H9 (cell line): ENCODE results near the gene MYH7. TPM values are rescaled to one million over a fixed set of nuclear protein-coding genes. Genes with fewer than 3 reads are reported as not detected.

ENCODE experiments used
- DNase-seq: peaks from one replicate; pipeline ENCODE4 v3.0.0-alpha.2; 2017
- H2AFZ ChIP-seq: one replicate; pipeline ENCODE4 v1.6.1; 2013; ENCODE audit warnings: mild to moderate bottlenecking, low read length, control low read depth, moderate library complexity
- H2AK5ac ChIP-seq: 2 replicates; pipeline ENCODE4 v1.6.1; 2013; ENCODE audit warnings: low read length, control low read depth, mixed read lengths; ENCODE audit not compliant: insufficient read length
- H2BK120ac ChIP-seq: one replicate; pipeline ENCODE4 v1.6.1; 2013; ENCODE audit warnings: low read depth, mild to moderate bottlenecking, low read length, control low read depth, inconsistent platforms; ENCODE audit not compliant: poor library complexity, severe bottlenecking
- H2BK12ac ChIP-seq: 2 replicates; pipeline ENCODE4 v1.6.1; 2013; ENCODE audit warnings: low read length, control low read depth, mixed read lengths, low read depth; ENCODE audit not compliant: insufficient read length
- H2BK15ac ChIP-seq: 2 replicates; pipeline ENCODE4 v1.6.1; 2013; ENCODE audit warnings: low read depth, low read length, control low read depth
- H2BK20ac ChIP-seq: one replicate; pipeline ENCODE4 v1.6.1; 2013; ENCODE audit warnings: low read depth, mild to moderate bottlenecking, low read length, control low read depth, inconsistent platforms; ENCODE audit not compliant: poor library complexity, severe bottlenecking
- H2BK5ac ChIP-seq: 2 replicates; pipeline ENCODE4 v1.6.1; 2013; ENCODE audit warnings: low read length, control low read depth, mixed read lengths; ENCODE audit not compliant: insufficient read length
- H3K14ac ChIP-seq: 2 replicates; pipeline ENCODE4 v1.6.1; 2013; ENCODE audit warnings: low read length, control low read depth; ENCODE audit not compliant: insufficient read depth
- H3K18ac ChIP-seq: 2 replicates; pipeline ENCODE4 v1.6.1; 2013; ENCODE audit warnings: low read depth, mild to moderate bottlenecking, mixed read lengths, low read length, control low read depth; ENCODE audit not compliant: insufficient read length
- H3K23ac ChIP-seq: 2 replicates; pipeline ENCODE4 v1.6.1; 2013; ENCODE audit warnings: low read length, control low read depth, mixed read lengths, low read depth; ENCODE audit not compliant: insufficient read length
- H3K23me2 ChIP-seq: 2 replicates; pipeline ENCODE4 v1.6.1; 2013; ENCODE audit warnings: low read depth, mild to moderate bottlenecking, mixed read lengths, low read length, control low read depth; ENCODE audit not compliant: insufficient read length, poor library complexity, severe bottlenecking
- H3K27ac ChIP-seq: 2 replicates; pipeline ENCODE4 v1.5.1; 2013; ENCODE audit warnings: low read length, control low read depth, mixed read lengths, low read depth; ENCODE audit not compliant: insufficient read length
- H3K27me3 ChIP-seq: 2 replicates; pipeline ENCODE4 v1.6.1; 2013; ENCODE audit warnings: low read length, control low read depth, inconsistent platforms; ENCODE audit not compliant: insufficient read depth
- H3K4ac ChIP-seq: 2 replicates; pipeline ENCODE4 v1.6.1; 2013; ENCODE audit warnings: low read depth, mild to moderate bottlenecking, control low read depth, inconsistent platforms, low read length, moderate library complexity
- H3K4me1 ChIP-seq: 2 replicates; pipeline ENCODE4 v1.6.1; 2013; ENCODE audit warnings: low read length, control low read depth, inconsistent platforms; ENCODE audit not compliant: insufficient read depth
- H3K4me2 ChIP-seq: 2 replicates; pipeline ENCODE4 v1.6.1; 2013; ENCODE audit warnings: low read length, control low read depth, mixed read lengths; ENCODE audit not compliant: insufficient read length, insufficient read depth
- H3K56ac ChIP-seq: 2 replicates; pipeline ENCODE4 v1.6.1; 2013; ENCODE audit warnings: low read depth, mild to moderate bottlenecking, mixed read lengths, low read length, control low read depth; ENCODE audit not compliant: insufficient read length
- H3K79me1 ChIP-seq: 2 replicates; pipeline ENCODE4 v1.6.1; 2013; ENCODE audit warnings: low read depth, mild to moderate bottlenecking, moderate library complexity, low read length, control low read depth, inconsistent platforms; ENCODE audit not compliant: insufficient read depth, poor library complexity, severe bottlenecking
- H3K79me2 ChIP-seq: 2 replicates; pipeline ENCODE4 v1.6.1; 2013; ENCODE audit warnings: low read length, control low read depth, inconsistent platforms; ENCODE audit not compliant: insufficient read depth
- H3K9ac ChIP-seq: 2 replicates; pipeline ENCODE4 v1.6.1; 2013; ENCODE audit warnings: low read length, control low read depth, mixed read lengths; ENCODE audit not compliant: insufficient read length; ENCODE audit errors: extremely low read depth
- H3K9me3 ChIP-seq: one replicate; pipeline ENCODE4 v1.6.1; 2013; ENCODE audit warnings: low read depth, low read length, inconsistent platforms; ENCODE audit not compliant: control insufficient read depth
- H3T11ph ChIP-seq: one replicate; pipeline ENCODE4 v1.6.1; 2013; ENCODE audit warnings: mild to moderate bottlenecking, low read length, control low read depth, inconsistent platforms
- H4K20me1 ChIP-seq: one replicate; pipeline ENCODE4 v1.6.1; 2013; ENCODE audit not compliant: control insufficient read depth, insufficient read length, insufficient read depth
- H4K5ac ChIP-seq: 2 replicates; pipeline ENCODE4 v1.6.1; 2013; ENCODE audit warnings: low read depth, mild to moderate bottlenecking, mixed read lengths, low read length, control low read depth; ENCODE audit not compliant: insufficient read length
- H4K8ac ChIP-seq: replicated peaks from 2 replicates; pipeline ENCODE4 v1.6.1; 2013; ENCODE audit warnings: low read length, control low read depth, mixed read lengths, low read depth; ENCODE audit not compliant: insufficient read length
- H4K91ac ChIP-seq: 2 replicates; pipeline ENCODE4 v1.6.1; 2013; ENCODE audit warnings: low read depth, mild to moderate bottlenecking, moderate library complexity, mixed read lengths, low read length, control low read depth; ENCODE audit not compliant: insufficient read length
- H3K27ac Mint-ChIP-seq, 3 experiments: 2 replicates in 2 of 3; 3 replicates in 1 of 3; pipeline ENCODE4 v1.8.0; 2020 to 2021; ENCODE audit warnings: mixed read lengths in 3 of 3, mild to moderate bottlenecking in 1 of 3, moderate library complexity in 1 of 3
- H3K27me3 Mint-ChIP-seq: 2 replicates; pipeline ENCODE4 v1.8.0; 2021; ENCODE audit warnings: low read depth, mild to moderate bottlenecking, moderate library complexity, mixed read lengths
- H3K36me3 Mint-ChIP-seq, 3 experiments: 2 replicates in 2 of 3; 3 replicates in 1 of 3; pipeline ENCODE4 v1.8.0; 2020 to 2021; ENCODE audit warnings: low read depth in 3 of 3, mixed read lengths in 3 of 3; ENCODE audit not compliant: insufficient read depth in 1 of 3
- H3K4me1 Mint-ChIP-seq, 2 experiments: 2 replicates each; pipeline ENCODE4 v1.8.0; 2020; ENCODE audit warnings: mixed read lengths in 2 of 2
- H3K4me3 Mint-ChIP-seq, 2 experiments: 2 replicates in 1 of 2; 3 replicates in 1 of 2; pipeline ENCODE4 v1.8.0; 2020 to 2021; ENCODE audit warnings: mild to moderate bottlenecking in 2 of 2, mixed read lengths in 2 of 2, moderate library complexity in 1 of 2
- H3K9me3 Mint-ChIP-seq, 2 experiments: 2 replicates in 1 of 2; 3 replicates in 1 of 2; pipeline ENCODE4 v1.8.0; 2020; ENCODE audit warnings: mild to moderate bottlenecking in 2 of 2, mixed read lengths in 2 of 2, moderate library complexity in 1 of 2
- CTCF ChIP-seq: fragments of 200-600 bp; sonication (generic); conservative IDR thresholded peaks from 3 replicates; pipeline ENCODE4 v1.8.0; 2021; ENCODE audit warnings: antibody characterized with exemption, mild to moderate bottlenecking
- WGBS: extraction: QIAGEN DNeasy Blood & Tissue Kit; methylation state at CpG from one replicate; pipeline ENCODE4 v1.1.7; 2013; ENCODE audit warnings: missing lambda C conversion rate, low lambda C conversion rate, mixed read lengths; ENCODE audit not compliant: insufficient read length; ENCODE audit errors: extremely low coverage; 5-methylcytosine and 5-hydroxymethylcytosine counted together
- total RNA-seq: library from RNA; stranded (reverse); gene quantifications from 2 replicates; pipeline ENCODE4 v1.2.1, GENCODE V29; 2021

The MYH7 gene
- total RNA-seq, 1 experiment from 2014 or later = not detected

- H3K4me2 ChIP-seq = no peak overlapping the region
- no peak overlapping the region for H2BK120ac ChIP-seq
- H3K27ac ChIP-seq = no peak overlapping the region
- H3K27me3 ChIP-seq = no peaks in the 10 kb centered on the region; the same call in 1 of the 2 replicates
- Mint-ChIP-seq H3K27me3 (peaks cover 67% of the 10 kb centered on the region), H3K4me1 (peaks cover 9 to 20% of the 10 kb centered on the region in 2 experiments), H3K4me3 (no peak overlapping the region; a peak in 1 of 5 replicates), H3K36me3 (no peaks in the 10 kb centered on the region; a peak in 1 of 7 replicates), H3K9me3 (no peaks in the 10 kb centered on the region), H3K27ac (no peak overlapping the region; a peak in 1 of 7 replicates)
- no peaks in the 10 kb centered on the region for H4K20me1 ChIP-seq
- no peak for DNase-seq
- no peak overlapping the region for H3K18ac ChIP-seq
- no peak overlapping the region for H3K14ac ChIP-seq
- no peaks in the 10 kb centered on the region for H3K79me1 ChIP-seq
- no peak overlapping the region for H3K9ac ChIP-seq
- no peak overlapping the region for H2BK5ac ChIP-seq
- no peak overlapping the region for H2BK15ac ChIP-seq
- H3K4me1 ChIP-seq = no peaks in the 10 kb centered on the region
- no peak overlapping the region for H3K23ac ChIP-seq
- no peak overlapping the region for H2AFZ ChIP-seq
- no peak overlapping the region for H3T11ph ChIP-seq
- no peak overlapping the region for H2BK12ac ChIP-seq
- H3K56ac ChIP-seq = no peak overlapping the region
- no peaks in the 10 kb centered on the region for H3K9me3 ChIP-seq
- no peak for TF ChIP-seq CTCF
- H4K5ac ChIP-seq = no peak overlapping the region
- no CpG with 5 or more reads among the region's 4 CpGs for WGBS
- H2BK20ac ChIP-seq = no peak overlapping the region
- no peaks in the 10 kb centered on the region for H3K79me2 ChIP-seq
- H3K23me2 ChIP-seq = no peaks in the 10 kb centered on the region
- H2AK5ac ChIP-seq = no peak overlapping the region
- H3K4ac ChIP-seq = no peak overlapping the region
- H4K8ac ChIP-seq = no peak overlapping the region
- no peak overlapping the region for H4K91ac ChIP-seq
Measured at GRCh38 chr14:23380976-23381375, 54.5 kb downstream of the MYH7 start.
